ENCODE results near the gene SERPINB8.

DNA sequence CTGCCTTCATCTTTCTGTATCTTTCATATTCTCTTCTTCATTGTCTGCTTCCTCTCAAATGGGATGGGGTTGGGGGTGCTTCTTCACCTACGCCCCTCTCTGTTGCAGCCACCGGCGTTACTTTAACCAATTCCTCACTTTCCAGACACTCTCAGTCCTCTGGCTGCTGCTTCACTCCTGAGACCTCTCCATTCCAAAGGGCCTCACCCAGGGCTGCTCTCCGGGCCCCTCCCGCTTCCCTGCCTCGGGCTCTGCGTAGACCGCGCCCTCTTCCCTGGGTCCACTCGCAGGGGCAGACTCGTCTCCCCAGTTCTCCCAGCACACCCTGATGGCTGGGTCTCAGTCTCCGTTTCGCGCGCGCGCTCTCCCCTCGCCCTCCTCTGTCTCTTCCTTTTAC, 926 bp downstream of the SERPINB8 start:
- TF ChIP-seq, protein P1, sequence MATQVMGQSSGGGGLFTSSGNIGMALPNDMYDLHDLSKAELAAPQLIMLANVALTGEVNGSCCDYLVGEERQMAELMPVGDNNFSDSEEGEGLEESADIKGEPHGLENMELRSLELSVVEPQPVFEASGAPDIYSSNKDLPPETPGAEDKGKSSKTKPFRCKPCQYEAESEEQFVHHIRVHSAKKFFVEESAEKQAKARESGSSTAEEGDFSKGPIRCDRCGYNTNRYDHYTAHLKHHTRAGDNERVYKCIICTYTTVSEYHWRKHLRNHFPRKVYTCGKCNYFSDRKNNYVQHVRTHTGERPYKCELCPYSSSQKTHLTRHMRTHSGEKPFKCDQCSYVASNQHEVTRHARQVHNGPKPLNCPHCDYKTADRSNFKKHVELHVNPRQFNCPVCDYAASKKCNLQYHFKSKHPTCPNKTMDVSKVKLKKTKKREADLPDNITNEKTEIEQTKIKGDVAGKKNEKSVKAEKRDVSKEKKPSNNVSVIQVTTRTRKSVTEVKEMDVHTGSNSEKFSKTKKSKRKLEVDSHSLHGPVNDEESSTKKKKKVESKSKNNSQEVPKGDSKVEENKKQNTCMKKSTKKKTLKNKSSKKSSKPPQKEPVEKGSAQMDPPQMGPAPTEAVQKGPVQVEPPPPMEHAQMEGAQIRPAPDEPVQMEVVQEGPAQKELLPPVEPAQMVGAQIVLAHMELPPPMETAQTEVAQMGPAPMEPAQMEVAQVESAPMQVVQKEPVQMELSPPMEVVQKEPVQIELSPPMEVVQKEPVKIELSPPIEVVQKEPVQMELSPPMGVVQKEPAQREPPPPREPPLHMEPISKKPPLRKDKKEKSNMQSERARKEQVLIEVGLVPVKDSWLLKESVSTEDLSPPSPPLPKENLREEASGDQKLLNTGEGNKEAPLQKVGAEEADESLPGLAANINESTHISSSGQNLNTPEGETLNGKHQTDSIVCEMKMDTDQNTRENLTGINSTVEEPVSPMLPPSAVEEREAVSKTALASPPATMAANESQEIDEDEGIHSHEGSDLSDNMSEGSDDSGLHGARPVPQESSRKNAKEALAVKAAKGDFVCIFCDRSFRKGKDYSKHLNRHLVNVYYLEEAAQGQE (IDR thresholded peaks at IDR 0.05; ENCODE audit: insufficient read depth in 1 of 2, low read depth in 2 of 2, low read length in 1 of 2) = no peak
- TF ChIP-seq CTCF (IDR thresholded peaks at IDR 0.05) = no peak
- TF ChIP-seq POLR2AphosphoS5 (IDR thresholded peaks at IDR 0.05; ENCODE audit: low read depth, low read length) = no peak

Data from Panc1 (cell line).